ENCODE measurements around the gene FN3KRP. TPM values are rescaled to one million over a fixed set of nuclear protein-coding genes. Genes with fewer than 3 reads are reported as not detected.

Gene FN3KRP
- total RNA-seq, 4 donors from 2014 or later, result 13.1 to 21.2 (median 18.3) TPM

DNA sequence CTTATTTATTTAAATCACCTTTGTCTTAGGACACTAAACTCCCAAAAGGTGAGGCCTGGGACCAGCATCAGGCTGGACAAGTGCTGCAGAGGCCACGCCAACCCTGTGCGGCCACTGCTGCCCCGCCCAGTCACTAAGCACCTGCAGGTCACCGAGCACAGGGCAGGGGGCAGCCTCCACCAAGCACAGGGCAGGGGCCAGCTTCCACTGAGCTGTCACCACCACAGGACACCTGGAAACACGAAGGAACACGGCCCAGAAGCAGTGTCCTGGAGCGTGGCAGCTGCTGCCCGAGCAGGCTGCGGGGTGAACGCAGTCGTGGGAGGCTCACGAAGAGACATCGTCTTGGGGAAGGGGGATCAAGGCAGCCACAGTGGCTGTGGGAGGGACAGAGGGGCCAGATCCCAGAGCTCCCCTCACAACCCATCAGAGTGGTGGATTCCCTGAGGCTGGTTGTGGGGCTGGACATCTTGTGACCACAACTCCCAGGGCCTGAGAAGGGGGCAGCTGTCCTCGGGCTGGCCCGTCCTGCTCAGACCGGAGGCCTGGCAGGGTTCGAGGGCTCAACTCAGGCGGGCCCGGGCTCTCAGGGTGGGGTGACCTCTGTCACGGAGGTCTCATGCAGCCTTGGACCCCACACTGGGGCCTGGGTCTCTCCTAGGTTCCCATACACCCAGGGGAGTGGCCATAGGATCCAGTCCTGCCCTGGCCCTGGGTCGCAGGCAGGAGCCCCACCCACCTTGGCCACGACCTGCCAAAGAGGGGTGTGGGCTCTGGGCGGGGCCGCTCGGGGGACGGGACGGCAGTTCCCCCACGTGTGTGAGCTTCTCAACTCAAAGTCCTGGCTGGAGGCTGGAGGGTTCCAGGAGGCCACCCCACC, 36.7 kb upstream of the FN3KRP start:
- WGBS, 2 donors, result 81 to 85% methylated on average over 23 to 26 of the region's 28 CpGs
- TF ChIP-seq POLR2A (IDR thresholded peaks at IDR 0.05), result no peak
- TF ChIP-seq, protein P1, sequence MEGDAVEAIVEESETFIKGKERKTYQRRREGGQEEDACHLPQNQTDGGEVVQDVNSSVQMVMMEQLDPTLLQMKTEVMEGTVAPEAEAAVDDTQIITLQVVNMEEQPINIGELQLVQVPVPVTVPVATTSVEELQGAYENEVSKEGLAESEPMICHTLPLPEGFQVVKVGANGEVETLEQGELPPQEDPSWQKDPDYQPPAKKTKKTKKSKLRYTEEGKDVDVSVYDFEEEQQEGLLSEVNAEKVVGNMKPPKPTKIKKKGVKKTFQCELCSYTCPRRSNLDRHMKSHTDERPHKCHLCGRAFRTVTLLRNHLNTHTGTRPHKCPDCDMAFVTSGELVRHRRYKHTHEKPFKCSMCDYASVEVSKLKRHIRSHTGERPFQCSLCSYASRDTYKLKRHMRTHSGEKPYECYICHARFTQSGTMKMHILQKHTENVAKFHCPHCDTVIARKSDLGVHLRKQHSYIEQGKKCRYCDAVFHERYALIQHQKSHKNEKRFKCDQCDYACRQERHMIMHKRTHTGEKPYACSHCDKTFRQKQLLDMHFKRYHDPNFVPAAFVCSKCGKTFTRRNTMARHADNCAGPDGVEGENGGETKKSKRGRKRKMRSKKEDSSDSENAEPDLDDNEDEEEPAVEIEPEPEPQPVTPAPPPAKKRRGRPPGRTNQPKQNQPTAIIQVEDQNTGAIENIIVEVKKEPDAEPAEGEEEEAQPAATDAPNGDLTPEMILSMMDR (IDR thresholded peaks at IDR 0.05), result no peak
- no peak overlapping the region for H3K4me3 ChIP-seq (ENCODE audit: low read depth, poor library complexity, severe bottlenecking)
- no peak for DNase-seq (ENCODE audit: low spot score in 2 of 2)
- intact Hi-C loops (cut with DNase I; ENCODE audit: low total_unique reads), result no loop called here

DNA sequence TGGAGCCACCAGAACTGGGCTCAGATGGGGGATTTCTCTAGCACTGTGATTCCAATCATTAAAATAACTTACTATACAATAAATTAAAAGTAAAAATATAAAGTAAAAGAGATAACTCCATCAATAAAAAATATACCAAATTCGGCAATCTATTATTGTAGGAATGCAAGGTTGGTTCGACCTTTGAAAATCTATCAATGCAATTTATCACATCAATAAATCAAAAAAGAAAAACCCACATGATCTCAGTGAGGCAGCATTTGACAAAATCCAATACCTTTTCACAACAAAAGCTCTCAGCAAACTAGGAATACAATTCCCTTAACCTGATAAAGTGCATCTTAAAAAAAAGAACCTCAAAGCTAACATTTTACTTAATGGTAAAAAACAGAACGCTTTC, 35.0 kb upstream of the FN3KRP start:
- H3K4me3 ChIP-seq (ENCODE audit: low read depth, poor library complexity, severe bottlenecking), result no peak overlapping the region
- DNase-seq (ENCODE audit: low spot score in 2 of 2), result no peak
- intact Hi-C loops (cut with DNase I; ENCODE audit: low total_unique reads), result no loop called here
- no peak for TF ChIP-seq POLR2A (IDR thresholded peaks at IDR 0.05)
- TF ChIP-seq, protein P1 (IDR thresholded peaks at IDR 0.05), result no peak
- WGBS, 2 donors, result 95 to 100% methylated on average over 3 of the region's 3 CpGs

DNA sequence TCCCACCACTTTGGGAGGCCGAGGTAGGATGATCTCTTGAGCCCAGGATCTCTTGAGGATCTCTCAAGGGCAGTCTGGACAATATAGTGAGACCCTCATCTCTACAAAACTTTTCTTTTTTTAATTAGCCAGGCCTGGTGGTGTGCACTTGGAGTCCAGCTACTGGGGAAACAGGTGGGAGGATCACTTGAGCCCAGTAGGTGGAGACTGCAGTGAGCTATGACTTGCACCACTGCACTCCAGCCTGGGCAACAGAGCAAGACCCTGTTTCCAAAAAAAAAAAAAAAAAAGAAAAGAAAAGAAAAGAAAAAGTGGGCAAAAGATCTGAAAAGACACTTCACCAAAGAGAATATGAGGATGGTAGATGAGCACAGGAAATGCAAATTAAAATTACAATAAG, 33.0 kb upstream of the FN3KRP start:
- WGBS, 2 donors, result 90 to 96% methylated on average over 1 of the region's 1 CpG
- intact Hi-C loops (cut with DNase I; ENCODE audit: low total_unique reads), result no loop called here
- no peak for TF ChIP-seq POLR2A (IDR thresholded peaks at IDR 0.05)
- TF ChIP-seq, protein P1 (IDR thresholded peaks at IDR 0.05), result no peak

DNA sequence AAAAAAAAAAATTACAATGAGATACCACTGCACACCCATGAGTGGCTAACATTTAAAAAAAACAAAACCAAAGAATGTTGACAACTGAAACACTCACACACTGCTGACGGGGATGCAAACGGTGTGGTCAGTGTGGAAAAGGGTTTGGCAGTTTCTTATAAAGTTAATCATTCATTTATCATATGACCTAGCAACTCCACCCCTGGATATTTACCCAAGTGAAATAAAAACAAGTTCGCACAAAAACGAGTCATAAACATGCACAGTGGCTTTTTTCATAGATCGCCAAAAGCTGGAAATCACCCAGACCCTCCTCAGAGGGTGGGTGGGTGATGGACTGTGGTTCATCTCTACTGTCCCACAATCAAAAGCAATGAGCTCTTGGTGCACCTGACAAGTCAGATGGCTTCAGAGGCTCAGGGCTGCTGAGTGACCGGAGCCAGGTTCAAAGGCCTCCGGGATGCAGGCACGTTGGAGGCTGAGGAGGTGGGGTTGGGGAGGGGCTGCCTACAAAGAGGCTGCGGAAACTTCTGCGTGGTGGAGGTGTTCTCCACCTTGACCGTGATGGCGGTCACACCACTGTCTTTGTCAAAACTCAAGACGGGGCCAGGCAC, 32.2 kb upstream of the FN3KRP start:
- no peak overlapping the region for H3K4me3 ChIP-seq (ENCODE audit: low read depth, poor library complexity, severe bottlenecking)
- intact Hi-C loops (cut with DNase I; ENCODE audit: low total_unique reads), result no loop called here
- DNase-seq (ENCODE audit: low spot score in 2 of 2), result no peak
- WGBS, 2 donors, result 72 to 77% methylated on average over 13 of the region's 13 CpGs
- no peak for TF ChIP-seq POLR2A (IDR thresholded peaks at IDR 0.05)
- TF ChIP-seq, protein P1 (IDR thresholded peaks at IDR 0.05), result no peak

More for the DNA sequence above, 33.0 kb upstream of the FN3KRP start:
- no peak for DNase-seq (ENCODE audit: low spot score in 2 of 2)
- H3K4me3 ChIP-seq (ENCODE audit: low read depth, poor library complexity, severe bottlenecking), result no peak overlapping the region

DNA sequence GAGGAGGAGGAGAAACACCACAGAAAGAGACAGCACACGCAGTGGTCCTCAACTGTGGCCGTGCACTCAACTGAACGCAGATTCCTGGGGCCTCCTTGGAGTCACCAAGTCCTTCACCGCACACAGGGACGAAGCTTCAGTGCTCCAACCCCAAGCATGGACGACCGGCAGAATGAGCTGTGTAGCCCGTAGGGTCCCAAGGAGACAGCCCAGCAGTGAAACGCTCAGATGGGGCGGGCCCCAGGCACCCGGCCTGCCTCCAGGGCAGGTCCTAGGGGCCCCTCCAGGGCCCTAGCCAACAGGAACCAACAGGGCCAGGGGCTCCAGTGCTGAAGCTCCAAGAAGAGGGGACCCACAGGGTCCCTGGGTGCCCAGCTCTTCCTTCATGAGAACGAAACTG, 31.2 kb upstream of the FN3KRP start:
- DNase-seq (ENCODE audit: low spot score in 2 of 2), result no peak
- H3K4me3 ChIP-seq (ENCODE audit: low read depth, poor library complexity, severe bottlenecking), result no peak overlapping the region
- no peak for TF ChIP-seq POLR2A (IDR thresholded peaks at IDR 0.05)
- TF ChIP-seq, protein P1 (IDR thresholded peaks at IDR 0.05), result no peak
- intact Hi-C loops (cut with DNase I; ENCODE audit: low total_unique reads), result no loop called here
- 89 to 94% methylated on average over 12 of the region's 12 CpGs for WGBS, 2 donors
